ENCODE measurements around the gene FPR3. TPM values are rescaled to one million over a fixed set of nuclear protein-coding genes. Genes with fewer than 3 reads are reported as not detected.

Gene FPR3
- polyA plus RNA-seq, 1 of the 3 experiments (the other 2 are of a cell fraction): 0.02 TPM

DNA sequence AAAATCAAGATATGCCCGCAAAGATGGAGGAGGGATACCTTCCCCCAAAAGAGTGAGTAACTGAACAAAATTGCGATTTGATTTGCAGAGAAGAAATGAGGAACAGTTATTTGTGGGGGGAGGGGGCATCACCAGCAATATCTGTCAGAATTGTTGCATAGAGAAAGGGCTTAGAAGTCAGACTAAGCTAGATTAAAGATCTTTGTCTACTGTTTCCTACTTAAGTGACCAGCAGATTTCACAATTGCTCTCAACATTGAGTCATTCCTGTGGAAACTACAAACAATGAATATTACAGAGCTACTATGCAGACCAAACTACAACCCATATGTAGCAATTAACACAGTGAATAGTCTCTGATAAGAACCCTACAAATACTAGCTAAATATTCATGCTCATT, 27.4 kb downstream of the FPR3 start:
- H2AFZ ChIP-seq (ENCODE audit: low read depth): no peak overlapping the region
- no peak overlapping the region for H3K9ac ChIP-seq
- TF ChIP-seq, protein P1, sequence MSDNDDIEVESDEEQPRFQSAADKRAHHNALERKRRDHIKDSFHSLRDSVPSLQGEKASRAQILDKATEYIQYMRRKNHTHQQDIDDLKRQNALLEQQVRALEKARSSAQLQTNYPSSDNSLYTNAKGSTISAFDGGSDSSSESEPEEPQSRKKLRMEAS (IDR thresholded peaks at IDR 0.05; ENCODE audit: low read depth): no peak
- TF ChIP-seq RAD21 (IDR thresholded peaks at IDR 0.05; ENCODE audit: low read length) (no peak), NFIC (IDR thresholded peaks at IDR 0.05; ENCODE audit: borderline replicate concordance) (no peak), YY1 (IDR thresholded peaks at IDR 0.05; ENCODE audit: low read depth) (no peak), GATA2 (CRISPR knock-in tag; IDR thresholded peaks at IDR 0.05) (no peak), ELF1 (IDR thresholded peaks at IDR 0.05) (no peak), FOSL2 (IDR thresholded peaks at IDR 0.05; ENCODE audit: borderline replicate concordance, low read depth) (no peak), FOXM1 (IDR thresholded peaks at IDR 0.05; ENCODE audit: low read depth) (no peak)
- TF ChIP-seq, protein P2, sequence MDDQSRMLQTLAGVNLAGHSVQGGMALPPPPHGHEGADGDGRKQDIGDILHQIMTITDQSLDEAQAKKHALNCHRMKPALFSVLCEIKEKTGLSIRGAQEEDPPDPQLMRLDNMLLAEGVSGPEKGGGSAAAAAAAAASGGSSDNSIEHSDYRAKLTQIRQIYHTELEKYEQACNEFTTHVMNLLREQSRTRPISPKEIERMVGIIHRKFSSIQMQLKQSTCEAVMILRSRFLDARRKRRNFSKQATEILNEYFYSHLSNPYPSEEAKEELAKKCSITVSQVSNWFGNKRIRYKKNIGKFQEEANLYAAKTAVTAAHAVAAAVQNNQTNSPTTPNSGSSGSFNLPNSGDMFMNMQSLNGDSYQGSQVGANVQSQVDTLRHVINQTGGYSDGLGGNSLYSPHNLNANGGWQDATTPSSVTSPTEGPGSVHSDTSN (IDR thresholded peaks at IDR 0.05): no peak
- TF ChIP-seq, protein P3, sequence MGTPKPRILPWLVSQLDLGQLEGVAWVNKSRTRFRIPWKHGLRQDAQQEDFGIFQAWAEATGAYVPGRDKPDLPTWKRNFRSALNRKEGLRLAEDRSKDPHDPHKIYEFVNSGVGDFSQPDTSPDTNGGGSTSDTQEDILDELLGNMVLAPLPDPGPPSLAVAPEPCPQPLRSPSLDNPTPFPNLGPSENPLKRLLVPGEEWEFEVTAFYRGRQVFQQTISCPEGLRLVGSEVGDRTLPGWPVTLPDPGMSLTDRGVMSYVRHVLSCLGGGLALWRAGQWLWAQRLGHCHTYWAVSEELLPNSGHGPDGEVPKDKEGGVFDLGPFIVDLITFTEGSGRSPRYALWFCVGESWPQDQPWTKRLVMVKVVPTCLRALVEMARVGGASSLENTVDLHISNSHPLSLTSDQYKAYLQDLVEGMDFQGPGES (IDR thresholded peaks at IDR 0.05; ENCODE audit: low read depth, low read length): no peak
- TF ChIP-seq, protein P4, sequence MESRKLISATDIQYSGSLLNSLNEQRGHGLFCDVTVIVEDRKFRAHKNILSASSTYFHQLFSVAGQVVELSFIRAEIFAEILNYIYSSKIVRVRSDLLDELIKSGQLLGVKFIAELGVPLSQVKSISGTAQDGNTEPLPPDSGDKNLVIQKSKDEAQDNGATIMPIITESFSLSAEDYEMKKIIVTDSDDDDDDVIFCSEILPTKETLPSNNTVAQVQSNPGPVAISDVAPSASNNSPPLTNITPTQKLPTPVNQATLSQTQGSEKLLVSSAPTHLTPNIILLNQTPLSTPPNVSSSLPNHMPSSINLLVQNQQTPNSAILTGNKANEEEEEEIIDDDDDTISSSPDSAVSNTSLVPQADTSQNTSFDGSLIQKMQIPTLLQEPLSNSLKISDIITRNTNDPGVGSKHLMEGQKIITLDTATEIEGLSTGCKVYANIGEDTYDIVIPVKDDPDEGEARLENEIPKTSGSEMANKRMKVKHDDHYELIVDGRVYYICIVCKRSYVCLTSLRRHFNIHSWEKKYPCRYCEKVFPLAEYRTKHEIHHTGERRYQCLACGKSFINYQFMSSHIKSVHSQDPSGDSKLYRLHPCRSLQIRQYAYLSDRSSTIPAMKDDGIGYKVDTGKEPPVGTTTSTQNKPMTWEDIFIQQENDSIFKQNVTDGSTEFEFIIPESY (IDR thresholded peaks at IDR 0.05; ENCODE audit: borderline replicate concordance, low read depth): no peak
- H3K9me2 ChIP-seq: no peaks in the 10 kb centered on the region
- H3K27ac ChIP-seq (ENCODE audit: low read depth in 2 of 2, low read length in 1 of 2): no peak overlapping the region
- no peak for DNase-seq
- H3K4me3 ChIP-seq (ENCODE audit: low read depth in 2 of 2, low read length in 1 of 2): no peak overlapping the region
- ChIA-PET CTCF (interaction anchor here (1.1 to 1.2 kb wide), 2 partner anchors 14 to 307 kb away, joined by 3 read pairs; no protein-coding TSS in a partner anchor), POLR2A (no interaction called here)
- H3K4me2 ChIP-seq: no peak overlapping the region
- H4K20me1 ChIP-seq (ENCODE audit: insufficient read depth): no peaks in the 10 kb centered on the region
- H3K9me3 ChIP-seq: peaks cover 4% of the 10 kb centered on the region
- H3K27me3 ChIP-seq (ENCODE audit: insufficient read depth): no peaks in the 10 kb centered on the region
- H3K79me2 ChIP-seq (ENCODE audit: insufficient read depth): no peaks in the 10 kb centered on the region
- 18% methylated on average over 2 of the region's 2 CpGs for WGBS (ENCODE audit: low lambda C conversion rate)
- no peaks in the 10 kb centered on the region for H3F3A ChIP-seq (replicated peaks; ENCODE audit: insufficient read depth)
- no peaks in the 10 kb centered on the region; a peak in 1 of 4 replicates for H3K4me1 ChIP-seq (ENCODE audit: control insufficient read depth in 1 of 2, insufficient read depth in 2 of 2, low read depth in 1 of 2, low read length in 1 of 2)
- peaks cover 0 to 4% of the 10 kb centered on the region in 2 experiments for H3K36me3 ChIP-seq (replicated peaks in 1 of 2; ENCODE audit: control insufficient read depth in 1 of 2, insufficient read depth in 2 of 2, low read length in 1 of 2)

DNA sequence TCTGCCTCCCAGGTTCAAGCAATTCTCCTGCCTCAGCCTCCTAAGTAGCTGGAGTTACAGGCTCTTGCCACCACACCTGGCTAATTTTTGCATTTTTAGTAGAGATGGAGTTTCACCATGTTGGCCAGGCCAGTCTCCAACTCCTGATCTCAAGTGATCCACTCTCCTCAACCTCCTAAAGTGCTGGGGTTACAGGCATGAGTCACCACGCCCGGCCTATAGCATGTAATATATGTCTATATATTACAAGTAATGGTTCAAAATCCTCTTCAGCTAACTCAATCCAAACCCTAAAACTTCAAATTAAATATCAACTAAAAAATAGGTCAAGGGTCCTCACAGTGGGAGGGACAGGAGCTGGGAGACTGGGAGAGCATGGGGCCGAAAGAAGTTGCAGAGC, 28.0 kb downstream of the FPR3 start:
- Histone ChIP-seq H3K27ac (ENCODE audit: low read depth in 2 of 2, low read length in 1 of 2) (no peak overlapping the region), H3K9ac (no peak overlapping the region), H3F3A (replicated peaks; ENCODE audit: insufficient read depth) (no peaks in the 10 kb centered on the region), H3K4me2 (no peak overlapping the region), H2AFZ (ENCODE audit: low read depth) (no peak overlapping the region), H3K27me3 (ENCODE audit: insufficient read depth) (no peaks in the 10 kb centered on the region), H3K9me2 (no peaks in the 10 kb centered on the region), H3K9me3 (peaks cover 4% of the 10 kb centered on the region), H4K20me1 (ENCODE audit: insufficient read depth) (no peaks in the 10 kb centered on the region), H3K36me3 (replicated peaks in 1 of 2; ENCODE audit: control insufficient read depth in 1 of 2, insufficient read depth in 2 of 2, low read length in 1 of 2) (peaks cover 0 to 4% of the 10 kb centered on the region in 2 experiments), H3K79me2 (ENCODE audit: insufficient read depth) (no peaks in the 10 kb centered on the region), H3K4me3 (ENCODE audit: low read depth in 2 of 2, low read length in 1 of 2) (no peak overlapping the region), H3K4me1 (ENCODE audit: control insufficient read depth in 1 of 2, insufficient read depth in 2 of 2, low read depth in 1 of 2, low read length in 1 of 2) (no peaks in the 10 kb centered on the region; a peak in 1 of 4 replicates)
- CTCF ChIA-PET: interaction anchor here (0.7 to 1.2 kb wide), 4 partner anchors 14 to 1609 kb away, joined by 3 read pairs; partner anchors contain the start of gene ZNF761
- TF ChIP-seq, protein P4 (IDR thresholded peaks at IDR 0.05; ENCODE audit: borderline replicate concordance, low read depth): no peak
- TF ChIP-seq JUND (IDR thresholded peaks at IDR 0.05) (no peak), SIN3A (IDR thresholded peaks at IDR 0.05; ENCODE audit: borderline replicate concordance, low read depth, low read length) (no peak), MXI1 (IDR thresholded peaks at IDR 0.05; ENCODE audit: low read depth, low read length) (no peak), FOXM1 (IDR thresholded peaks at IDR 0.05; ENCODE audit: low read depth) (no peak), RFX5 (IDR thresholded peaks at IDR 0.05; ENCODE audit: low read length) (no peak), GABPA (IDR thresholded peaks at IDR 0.05; ENCODE audit: low read depth) (no peak), NRF1 (IDR thresholded peaks at IDR 0.05; ENCODE audit: low read depth, low read length) (no peak), TEAD4 (IDR thresholded peaks at IDR 0.05; ENCODE audit: borderline replicate concordance, insufficient read depth) (no peak)
- TF ChIP-seq, protein P5, sequence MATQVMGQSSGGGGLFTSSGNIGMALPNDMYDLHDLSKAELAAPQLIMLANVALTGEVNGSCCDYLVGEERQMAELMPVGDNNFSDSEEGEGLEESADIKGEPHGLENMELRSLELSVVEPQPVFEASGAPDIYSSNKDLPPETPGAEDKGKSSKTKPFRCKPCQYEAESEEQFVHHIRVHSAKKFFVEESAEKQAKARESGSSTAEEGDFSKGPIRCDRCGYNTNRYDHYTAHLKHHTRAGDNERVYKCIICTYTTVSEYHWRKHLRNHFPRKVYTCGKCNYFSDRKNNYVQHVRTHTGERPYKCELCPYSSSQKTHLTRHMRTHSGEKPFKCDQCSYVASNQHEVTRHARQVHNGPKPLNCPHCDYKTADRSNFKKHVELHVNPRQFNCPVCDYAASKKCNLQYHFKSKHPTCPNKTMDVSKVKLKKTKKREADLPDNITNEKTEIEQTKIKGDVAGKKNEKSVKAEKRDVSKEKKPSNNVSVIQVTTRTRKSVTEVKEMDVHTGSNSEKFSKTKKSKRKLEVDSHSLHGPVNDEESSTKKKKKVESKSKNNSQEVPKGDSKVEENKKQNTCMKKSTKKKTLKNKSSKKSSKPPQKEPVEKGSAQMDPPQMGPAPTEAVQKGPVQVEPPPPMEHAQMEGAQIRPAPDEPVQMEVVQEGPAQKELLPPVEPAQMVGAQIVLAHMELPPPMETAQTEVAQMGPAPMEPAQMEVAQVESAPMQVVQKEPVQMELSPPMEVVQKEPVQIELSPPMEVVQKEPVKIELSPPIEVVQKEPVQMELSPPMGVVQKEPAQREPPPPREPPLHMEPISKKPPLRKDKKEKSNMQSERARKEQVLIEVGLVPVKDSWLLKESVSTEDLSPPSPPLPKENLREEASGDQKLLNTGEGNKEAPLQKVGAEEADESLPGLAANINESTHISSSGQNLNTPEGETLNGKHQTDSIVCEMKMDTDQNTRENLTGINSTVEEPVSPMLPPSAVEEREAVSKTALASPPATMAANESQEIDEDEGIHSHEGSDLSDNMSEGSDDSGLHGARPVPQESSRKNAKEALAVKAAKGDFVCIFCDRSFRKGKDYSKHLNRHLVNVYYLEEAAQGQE (IDR thresholded peaks at IDR 0.05; ENCODE audit: low read depth, low read length): no peak
- 0% methylated on average over 3 of the region's 3 CpGs for WGBS (ENCODE audit: low lambda C conversion rate)
- no peak for DNase-seq
- POLR2A ChIA-PET: no interaction called here

Data from SK-N-SH (cell line).